ENCODE results near the gene NSUN2. TPM values are rescaled to one million over a fixed set of nuclear protein-coding genes. Genes with fewer than 3 reads are reported as not detected.

NSUN2 gene
- polyA plus RNA-seq, 2 of the 4 experiments (the other 2 are of a cell fraction) = 95.7 to 101 TPM

- Histone ChIP-seq H3K4me2 (no peak overlapping the region), H3K9me3 (no peaks in the 10 kb centered on the region), H3K4me1 (no peaks in the 10 kb centered on the region), H3K4me3 (no peak overlapping the region), H3K27ac (no peak overlapping the region)
- no peak for DNase-seq (ENCODE audit: low read depth in 1 of 2, low spot score in 1 of 2)
- ChIA-PET POLR2A (no interaction called here), CTCF (no interaction called here)
- WGBS (ENCODE audit: missing lambda C conversion rate) = 38% methylated on average over 6 of the region's 6 CpGs
- no peak for FAIRE-seq
- no peak for ATAC-seq
- TF ChIP-seq CEBPB (IDR thresholded peaks at IDR 0.05) = no peak
- no peak for TF ChIP-seq HOXA7 (CRISPR knock-in tag; IDR thresholded peaks at IDR 0.05)
- no peak for TF ChIP-seq ZNF302 (CRISPR knock-in tag; IDR thresholded peaks at IDR 0.05)
- TF ChIP-seq CHD2 (IDR thresholded peaks at IDR 0.05; ENCODE audit: low read length, partially characterized antibody) = no peak
- no peak for TF ChIP-seq MAFK (IDR thresholded peaks at IDR 0.05; ENCODE audit: partially characterized antibody)
- TF ChIP-seq POLR2A (IDR thresholded peaks at IDR 0.05; ENCODE audit: low read length) = no peak
- no peak for TF ChIP-seq ESRRA (IDR thresholded peaks at IDR 0.05; ENCODE audit: borderline replicate concordance, low read length)
- no peak for TF ChIP-seq CBX8 (IDR thresholded peaks at IDR 0.05)
- no peak for TF ChIP-seq RFX5 (IDR thresholded peaks at IDR 0.05)
- no peak for TF ChIP-seq REST (IDR thresholded peaks at IDR 0.05)
Measured at GRCh38 chr5:6568383-6568782, 64.5 kb downstream of the NSUN2 start.

GRCh38 chr5:6567835-6568234 lies 65.0 kb downstream of the NSUN2 start:
- CTCF ChIA-PET = no interaction called here
- POLR2A ChIA-PET = no interaction called here
- H3K4me3 ChIP-seq = no peak overlapping the region
- no peak for ATAC-seq
- H3K27ac ChIP-seq = no peak overlapping the region
- H3K4me2 ChIP-seq = no peak overlapping the region
- no peaks in the 10 kb centered on the region for H3K4me1 ChIP-seq
- no peak for FAIRE-seq
- no peaks in the 10 kb centered on the region for H3K9me3 ChIP-seq
- TF ChIP-seq HOXB5 (CRISPR knock-in tag; IDR thresholded peaks at IDR 0.05) = no peak
- TF ChIP-seq HOXA7 (CRISPR knock-in tag; IDR thresholded peaks at IDR 0.05) = no peak
- no peak for TF ChIP-seq MAZ (IDR thresholded peaks at IDR 0.05; ENCODE audit: borderline replicate concordance, low read depth, low read length)
- TF ChIP-seq ESRRA (IDR thresholded peaks at IDR 0.05; ENCODE audit: borderline replicate concordance, low read length) = no peak
- no peak for TF ChIP-seq RNF2 (IDR thresholded peaks at IDR 0.05; ENCODE audit: borderline replicate concordance, low read depth)
- no peak for TF ChIP-seq SREBF2 (IDR thresholded peaks at IDR 0.05)
- TF ChIP-seq, protein P1, sequence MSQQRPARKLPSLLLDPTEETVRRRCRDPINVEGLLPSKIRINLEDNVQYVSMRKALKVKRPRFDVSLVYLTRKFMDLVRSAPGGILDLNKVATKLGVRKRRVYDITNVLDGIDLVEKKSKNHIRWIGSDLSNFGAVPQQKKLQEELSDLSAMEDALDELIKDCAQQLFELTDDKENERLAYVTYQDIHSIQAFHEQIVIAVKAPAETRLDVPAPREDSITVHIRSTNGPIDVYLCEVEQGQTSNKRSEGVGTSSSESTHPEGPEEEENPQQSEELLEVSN (IDR thresholded peaks at IDR 0.05; ENCODE audit: borderline replicate concordance, low read depth) = no peak
- TF ChIP-seq NPAS2 (CRISPR knock-in tag; IDR thresholded peaks at IDR 0.05; ENCODE audit: borderline replicate concordance) = no peak
- no peak for TF ChIP-seq PBX3 (IDR thresholded peaks at IDR 0.05)
- no peak for TF ChIP-seq RARB (CRISPR knock-in tag; IDR thresholded peaks at IDR 0.05)
- TF ChIP-seq CHD2 (IDR thresholded peaks at IDR 0.05; ENCODE audit: low read length, partially characterized antibody) = no peak
- no peak for TF ChIP-seq JUNB (IDR thresholded peaks at IDR 0.05)
- TF ChIP-seq HMGXB4 (CRISPR knock-in tag; IDR thresholded peaks at IDR 0.05; ENCODE audit: borderline replicate concordance) = no peak
- TF ChIP-seq ZC3H11A (IDR thresholded peaks at IDR 0.05) = no peak
- no peak for TF ChIP-seq KDM1A (IDR thresholded peaks at IDR 0.05; ENCODE audit: low read depth)
- no peak for DNase-seq (ENCODE audit: low read depth in 1 of 2, low spot score in 1 of 2)
